HEK293T (cell line): ENCODE results near the gene NEMP1.

Experiments
- CTCF ChIA-PET: fragments of 350-600 bp; formaldehyde crosslinking; extraction: SDS; loops from one replicate; lab custom pipeline; 2021; ENCODE audit warnings: antibody characterized with exemption, inconsistent platforms; lab: Yijun Ruan, JAX
- POLR2A ChIA-PET: fragments of 350-600 bp; formaldehyde crosslinking; extraction: SDS; loops from one replicate; lab custom pipeline; 2020; ENCODE audit warnings: antibody characterized with exemption, inconsistent platforms; lab: Yijun Ruan, JAX
- DNase-seq: peaks from one replicate; pipeline ENCODE4 v3.0.0; 2012; ENCODE audit warnings: mixed read lengths; ENCODE audit errors: extremely low spot score
- ARNT ChIP-seq: fragments of 450-650 bp; IDR thresholded peaks from 2 replicates; pipeline ENCODE4 v1.6.1; 2017; ENCODE audit warnings: mild to moderate bottlenecking
- BHLHE40 ChIP-seq: fragments of 450-650 bp; IDR thresholded peaks from 2 replicates; pipeline ENCODE4 v1.6.1; 2016; ENCODE audit warnings: mild to moderate bottlenecking, moderate library complexity, borderline replicate concordance
- CTBP1 ChIP-seq: fragments of 450-650 bp; IDR thresholded peaks from 2 replicates; pipeline ENCODE4 v1.6.1; 2016; ENCODE audit warnings: borderline replicate concordance
- ELF4 ChIP-seq: fragments of 450-650 bp; IDR thresholded peaks from 2 replicates; pipeline ENCODE4 v1.6.1; 2017; ENCODE audit warnings: antibody characterized with exemption
- FOXA1 ChIP-seq: fragments of 450-650 bp; IDR thresholded peaks from 2 replicates; pipeline ENCODE4 v1.6.1; 2016; ENCODE audit warnings: mild to moderate bottlenecking
- FOXK2 ChIP-seq: fragments of 450-650 bp; IDR thresholded peaks from 2 replicates; pipeline ENCODE4 v1.6.1; 2016; ENCODE audit warnings: mild to moderate bottlenecking
- FOXM1 ChIP-seq: fragments of 450-650 bp; IDR thresholded peaks from 2 replicates; pipeline ENCODE4 v1.6.1; 2017; ENCODE audit warnings: mild to moderate bottlenecking, borderline replicate concordance
- HDGF ChIP-seq: fragments of 450-650 bp; IDR thresholded peaks from 2 replicates; pipeline ENCODE4 v1.6.1; 2017; ENCODE audit warnings: antibody characterized with exemption, borderline replicate concordance
- L3MBTL2 ChIP-seq: fragments of 450-650 bp; conservative IDR thresholded peaks from 2 replicates; pipeline ENCODE4 v1.6.1; 2016; ENCODE audit warnings: mild to moderate bottlenecking
- LEF1 ChIP-seq: fragments of 450-650 bp; IDR thresholded peaks from 2 replicates; pipeline ENCODE4 v1.6.1; 2017; ENCODE audit warnings: mild to moderate bottlenecking, borderline replicate concordance
- NFRKB ChIP-seq: fragments of 450-650 bp; IDR thresholded peaks from 2 replicates; pipeline ENCODE4 v1.6.1; 2016; ENCODE audit warnings: mild to moderate bottlenecking, moderate library complexity
- PKNOX1 ChIP-seq: fragments of 450-650 bp; IDR thresholded peaks from 2 replicates; pipeline ENCODE4 v1.6.1; 2016
- SP1 ChIP-seq: fragments of 450-650 bp; IDR thresholded peaks from 2 replicates; pipeline ENCODE4 v1.6.1; 2017
- SUZ12 ChIP-seq: fragments of 450-650 bp; IDR thresholded peaks from 2 replicates; pipeline ENCODE4 v1.6.1; 2016; ENCODE audit warnings: mild to moderate bottlenecking
- TARDBP ChIP-seq: fragments of 450-650 bp; IDR thresholded peaks from 2 replicates; pipeline ENCODE4 v1.6.1; 2016
- ZNF384 ChIP-seq: fragments of 450-650 bp; IDR thresholded peaks from 2 replicates; pipeline ENCODE4 v1.6.1; 2016

The NEMP1 gene

GRCh38 chr12:57090490-57090889 lies 11.9 kb upstream of the NEMP1 start:
- POLR2A ChIA-PET, result interaction anchor here (1.3 to 4.9 kb wide), 3 partner anchors 12 to 21 kb away, joined by 4 to 41 read pairs (median 12); partner anchors contain the start of genes NEMP1 and STAT6
- TF ChIP-seq LEF1 (no peak), ELF4 (no peak), CTBP1 (no peak), ZNF384 (no peak), FOXK2 (no peak), FOXM1 (no peak), NFRKB (no peak), FOXA1 (no peak), SP1 (no peak), ARNT (no peak), HDGF (no peak), PKNOX1 (no peak), SUZ12 (no peak), TARDBP (no peak), BHLHE40 (no peak), L3MBTL2 (no peak)
- CTCF ChIA-PET, result interaction anchor here (1.1 to 1.9 kb wide), 3 partner anchors 12 to 22 kb away, joined by 5 to 7 read pairs (median 5); partner anchors contain the start of genes NEMP1 and STAT6
- DNase-seq, result no peak

GRCh38 chr12:57089271-57090245 lies 11.0 kb upstream of the NEMP1 start:
- ChIA-PET POLR2A (interaction anchor here (1.3 to 4.9 kb wide), 3 partner anchors 11 to 22 kb away, joined by 4 to 41 read pairs (median 12); partner anchors contain the start of genes NEMP1 and STAT6), CTCF (interaction anchor here (0.6 to 1.9 kb wide), 4 partner anchors 11 to 332 kb away, joined by 4 to 7 read pairs (median 5); partner anchors contain the start of genes NEMP1 and STAT6)
- no peak for DNase-seq
- TF ChIP-seq CTBP1, result no peak
- no peak for TF ChIP-seq NFRKB
- no peak for TF ChIP-seq LEF1
- TF ChIP-seq PKNOX1, result no peak
- TF ChIP-seq ARNT, result no peak
- no peak for TF ChIP-seq HDGF
- TF ChIP-seq BHLHE40, result no peak
- no peak for TF ChIP-seq FOXK2
- TF ChIP-seq FOXM1, result no peak
- TF ChIP-seq TARDBP, result no peak
- no peak for TF ChIP-seq L3MBTL2
- TF ChIP-seq SP1, result no peak
- no peak for TF ChIP-seq ELF4

- peak; percentile 85 for DNase-seq
- ChIA-PET CTCF (interaction anchor here (0.6 to 2.3 kb wide), 2 partner anchors 20 to 23 kb away, joined by 4 to 12 read pairs; partner anchors contain the start of gene STAT6), POLR2A (interaction anchor here (1.0 to 4.9 kb wide), 5 partner anchors 10 to 72 kb away, joined by 3 to 41 read pairs (median 12); partner anchors contain the start of genes NEMP1, STAT6 and TAC3)
- TF ChIP-seq PKNOX1, result no peak
- peak; percentile 95 for TF ChIP-seq L3MBTL2
These were observed 10.0 kb upstream of the NEMP1 start, which contains the start of gene NAB2 for GRCh38 chr12:57088354-57089270. Gene NAB2, plus strand, starts transcription at chr12:57089114. Its CDS starts 158 bp downstream, at chr12:57089272.

- POLR2A ChIA-PET, result interaction anchor here (0.6 to 4.9 kb wide), 4 partner anchors 9 to 72 kb away, joined by 3 to 41 read pairs (median 15); partner anchors contain the start of genes NEMP1, STAT6 and TAC3
These were observed 9.2 kb upstream of the NEMP1 start for GRCh38 chr12:57087691-57088353.

More at GRCh38 chr12:57087691-57088353, 9.2 kb upstream of the NEMP1 start:
- peak; percentile 29 for DNase-seq
- CTCF ChIA-PET, result interaction anchor here (1.5 to 2.3 kb wide), 2 partner anchors 24 to 85 kb away, joined by 3 to 12 read pairs; partner anchors contain the start of gene STAT6
- TF ChIP-seq ZNF384 (no peak), CTBP1 (no peak), PKNOX1 (no peak), SP1 (no peak), HDGF (no peak), TARDBP (no peak), FOXM1 (no peak)
